Stomach (tissue), 4 donors: ENCODE results near the gene DLEC1.

Experiments
- CTCF ChIP-seq, 7 experiments: fragments of 450-650 bp in 4 of 7; fragments of 200-600 bp in 3 of 7; sonication (generic) in 3 of 7; IDR thresholded peaks; one replicate each; pipeline ENCODE4 v1.5.1; 2016 to 2019; ENCODE audit warnings: antibody characterized with exemption in 7 of 7, control low read depth in 2 of 7, mild to moderate bottlenecking in 1 of 7
- EP300 ChIP-seq: sonication (generic); formaldehyde crosslinking; IDR thresholded peaks from one replicate; pipeline ENCODE4 v1.6.1; 2017; ENCODE audit warnings: antibody characterized with exemption
- POLR2A ChIP-seq, 4 donors: fragments of 450-650 bp; IDR thresholded peaks; one replicate each; pipeline ENCODE4 v1.6.1; 2016; ENCODE audit warnings: antibody characterized with exemption in 4 of 4, control low read depth in 2 of 4, mild to moderate bottlenecking in 1 of 4, moderate library complexity in 1 of 4
- POLR2AphosphoS5 ChIP-seq, 3 donors: sonication (generic); formaldehyde crosslinking; IDR thresholded peaks; one replicate each; pipeline ENCODE4 v1.6.1; 2016; ENCODE audit warnings: antibody characterized with exemption in 3 of 3

GRCh38 chr3:38085943-38086324 lies 46.9 kb downstream of the DLEC1 start:
- TF ChIP-seq POLR2AphosphoS5 (IDR thresholded peaks at IDR 0.05) = no peak
- no peak for TF ChIP-seq CTCF (IDR thresholded peaks at IDR 0.05)
- TF ChIP-seq EP300 = no peak
- TF ChIP-seq POLR2A (IDR thresholded peaks at IDR 0.05) = no peak
